Limb (tissue), 2 donors: ENCODE data around the gene KNSTRN.

Source experiments
- DNase-seq, 2 donors: peaks; one replicate each; pipeline ENCODE4 v3.0.0-alpha.2; 2016; ENCODE audit errors: extremely low spot score in 2 of 2

Gene KNSTRN

DNA sequence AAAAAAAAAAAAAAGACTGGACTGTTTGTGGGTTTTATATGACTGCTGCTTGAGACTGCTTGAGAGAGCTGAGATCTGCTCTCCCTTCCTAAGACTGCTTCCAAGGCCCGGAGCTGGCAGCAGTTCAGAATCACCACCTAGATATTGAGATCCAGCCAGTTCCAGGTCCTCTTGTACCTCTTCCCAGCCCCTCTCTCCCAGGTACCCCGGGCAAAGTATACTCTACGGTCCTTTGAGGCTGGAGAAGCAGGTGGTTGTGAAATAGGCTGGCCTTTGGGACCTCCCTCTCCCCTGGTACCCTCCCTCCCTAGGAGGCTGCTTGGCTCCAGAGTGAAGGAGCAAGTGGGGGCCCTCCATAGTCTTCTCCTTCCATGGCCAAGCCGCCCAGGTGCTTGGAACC is 45.7 kb downstream of the KNSTRN start:
- DNase-seq: no peak

- DNase-seq: no peak
Observed at GRCh38 chr15:40429068-40429710, 46.7 kb downstream of the KNSTRN start.

GRCh38 chr15:40430271-40430805 is 47.8 kb downstream of the KNSTRN start:
- no peak for DNase-seq

- no peak for DNase-seq
Observed at GRCh38 chr15:40435023-40435709, 52.6 kb downstream of the KNSTRN start.

DNA sequence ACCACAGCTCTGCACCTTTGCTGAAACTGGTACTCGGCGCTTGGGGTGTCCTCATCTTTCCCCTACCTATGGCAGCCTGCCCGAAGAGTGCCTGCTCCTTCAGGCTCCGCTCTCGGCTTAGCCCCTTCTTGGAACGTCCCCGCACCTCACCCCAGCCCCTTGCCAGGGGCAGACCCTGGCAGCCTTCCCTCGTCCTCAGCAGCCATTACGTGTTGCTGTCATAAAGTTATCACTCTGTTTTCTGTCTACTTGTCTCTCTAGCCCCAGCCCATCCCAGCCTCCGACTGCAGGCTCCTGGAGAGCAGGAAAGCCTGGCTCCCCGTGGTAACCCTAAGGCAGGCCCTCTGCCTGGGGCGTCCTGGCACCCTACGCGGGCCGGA is 53.2 kb downstream of the KNSTRN start:
- no peak for DNase-seq

DNA sequence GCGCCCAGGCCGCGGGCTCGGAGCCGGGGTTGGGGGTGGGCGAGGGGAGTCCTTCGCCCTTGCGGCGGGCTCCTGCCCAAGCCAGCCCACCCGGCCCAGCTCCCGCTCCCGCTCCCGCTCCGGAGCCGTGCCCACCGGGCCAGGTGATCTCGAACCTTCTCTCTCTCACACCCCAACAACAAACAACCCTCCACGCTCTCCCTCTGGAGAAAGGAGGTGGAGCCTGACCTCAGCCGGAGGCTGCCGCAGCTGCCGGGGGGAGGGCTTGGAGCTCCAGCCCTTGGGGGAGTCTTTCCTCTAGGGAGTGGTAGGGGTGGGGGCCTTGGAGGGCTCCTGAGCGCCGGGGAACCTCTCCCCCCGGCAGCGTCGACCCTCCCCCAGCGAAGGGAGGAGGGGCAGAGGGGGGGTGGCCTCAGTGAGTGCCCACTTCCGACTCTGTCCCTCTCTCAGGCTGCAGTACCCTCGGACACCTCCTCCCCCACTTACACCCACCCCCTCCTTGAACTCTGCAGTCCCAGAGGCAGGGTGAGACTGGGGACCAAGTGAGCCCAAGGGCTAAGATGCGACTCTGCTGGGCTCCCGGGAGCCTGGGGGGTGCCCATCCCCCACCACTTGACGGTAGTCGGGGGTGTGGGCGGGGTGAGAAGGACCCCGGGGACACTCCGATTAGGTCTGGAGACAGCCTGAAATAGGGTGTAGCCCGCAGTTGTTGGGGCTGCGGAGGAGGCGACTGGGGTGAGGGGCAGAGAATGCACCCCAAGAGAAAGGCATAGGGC is 53.8 kb downstream of the KNSTRN start:
- DNase-seq: peak in 1 of 2 donors; percentile 65

- no peak for DNase-seq
Observed at GRCh38 chr15:40436892-40437751, 54.6 kb downstream of the KNSTRN start.

DNA sequence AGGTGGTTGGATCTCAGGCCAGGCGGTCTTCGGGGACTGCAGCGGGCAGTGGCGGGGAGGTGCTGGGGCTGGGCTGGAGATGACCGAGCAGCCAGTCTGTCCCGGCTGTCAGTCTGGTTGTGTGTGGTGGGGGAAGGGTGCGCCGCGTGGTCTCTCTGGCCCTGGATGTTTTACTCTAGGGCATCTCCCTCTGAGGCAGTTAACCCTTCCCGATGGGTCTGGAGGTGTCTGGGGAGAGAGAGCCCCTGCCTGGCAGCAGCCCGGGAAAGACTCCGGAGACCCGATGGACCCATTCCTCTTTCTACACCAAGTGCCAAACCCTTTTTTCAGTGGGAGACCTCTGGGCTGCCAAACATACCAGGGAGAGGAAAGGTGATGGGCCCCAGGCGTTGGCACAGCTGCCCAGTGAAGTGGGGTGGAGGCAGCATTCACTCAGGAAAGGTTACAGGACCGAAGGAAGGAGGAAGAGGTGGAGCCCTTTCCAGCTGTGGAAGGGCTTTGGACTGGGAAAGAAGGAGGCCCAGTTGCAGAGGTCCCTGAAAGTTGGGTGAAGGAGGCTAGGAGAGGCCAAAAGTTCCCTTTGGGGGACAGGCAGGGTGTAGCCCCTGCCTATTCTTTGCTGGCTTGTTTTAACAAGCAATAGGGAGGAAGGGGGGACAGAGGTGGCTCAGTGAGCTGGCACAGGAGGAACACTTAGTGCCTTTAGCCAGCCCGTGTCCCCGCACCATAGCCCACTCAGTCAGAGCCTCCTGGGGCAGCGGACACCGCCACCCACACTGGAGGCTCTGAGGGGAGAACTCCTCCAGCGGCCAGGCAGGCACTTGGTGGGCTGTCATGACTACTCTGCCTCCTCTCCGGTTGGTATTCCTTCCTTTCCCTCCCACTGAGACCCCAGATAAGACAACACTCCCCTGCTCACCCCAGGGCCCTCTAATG is 55.5 kb downstream of the KNSTRN start:
- peak in 1 of 2 donors; percentile 40 for DNase-seq

GRCh38 chr15:40438712-40439111 is 56.2 kb downstream of the KNSTRN start:
- peak in 1 of 2 donors; percentile 45 for DNase-seq

DNA sequence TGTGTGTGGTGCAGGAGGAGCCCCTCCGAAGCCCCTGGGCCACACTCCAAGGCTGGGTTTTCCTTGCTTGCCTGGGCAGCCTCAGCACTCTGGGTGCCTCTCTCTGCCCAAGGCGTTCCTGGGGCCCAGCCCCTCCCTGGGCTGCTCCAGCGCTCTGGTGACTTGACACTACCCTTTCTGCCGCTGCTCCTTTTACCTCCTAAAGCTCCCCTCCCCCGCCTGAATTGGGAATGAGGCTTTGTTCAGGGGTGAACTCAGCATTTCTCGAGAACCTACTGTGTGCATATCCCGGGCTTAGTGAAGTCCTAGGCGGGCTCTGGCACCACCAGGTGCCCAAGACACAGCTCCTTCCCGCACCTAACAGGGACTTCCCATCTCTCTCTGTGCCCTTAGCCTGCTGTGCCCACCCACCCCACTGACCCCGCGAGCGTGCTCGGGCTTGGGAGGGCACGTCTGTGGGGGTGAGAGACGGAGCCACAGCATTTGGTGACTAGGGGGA is 57.0 kb downstream of the KNSTRN start:
- peak in 1 of 2 donors; percentile 46 for DNase-seq

DNA sequence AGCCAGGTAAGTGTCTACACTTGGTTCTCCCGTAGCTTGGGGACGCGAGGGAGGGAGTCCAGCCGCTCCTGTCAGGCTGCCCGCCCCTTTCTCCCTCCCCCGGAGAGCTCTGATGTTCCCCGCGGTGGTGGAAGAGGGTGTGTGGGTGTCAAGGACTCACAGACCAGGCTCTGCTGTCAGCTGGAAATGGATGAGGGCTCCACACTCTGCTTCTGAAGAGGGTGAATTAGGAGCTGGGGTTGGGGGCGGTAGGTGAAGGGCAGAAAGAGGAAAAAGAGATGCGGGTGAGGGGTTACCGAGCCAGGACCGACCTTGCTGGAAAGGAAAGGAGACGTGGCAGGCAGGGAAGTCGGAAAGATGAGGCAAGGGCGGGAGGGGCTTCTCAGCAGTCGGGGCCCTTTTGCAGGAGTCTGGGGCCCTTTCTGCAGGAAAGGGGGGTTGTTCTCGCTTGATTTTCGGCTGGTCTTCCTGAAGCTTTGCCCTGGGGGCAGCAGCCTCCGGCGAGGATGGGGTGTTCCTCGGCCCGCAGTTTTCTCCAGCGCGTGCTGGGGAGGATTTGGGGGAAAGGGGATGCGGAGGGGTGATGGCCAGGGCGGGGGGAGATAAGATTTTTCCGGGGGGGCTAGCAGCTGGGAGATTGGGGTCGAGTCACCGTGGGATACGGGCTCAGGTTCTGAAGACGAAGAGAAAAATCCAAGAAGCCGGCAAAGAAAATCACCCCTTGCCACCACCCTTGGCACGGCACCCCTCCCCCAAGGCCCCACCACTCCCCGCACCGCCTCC is 57.6 kb downstream of the KNSTRN start:
- peak in 1 of 2 donors; percentile 65 for DNase-seq

- DNase-seq: peak; percentile 95 to 98
Observed at GRCh38 chr15:40440743-40441564, 58.4 kb downstream of the KNSTRN start, which contains the start of gene BAHD1. Gene BAHD1 (plus strand): TSS chr15:40440953. CDS start chr15:40458465, 17,512 bp downstream.

DNA sequence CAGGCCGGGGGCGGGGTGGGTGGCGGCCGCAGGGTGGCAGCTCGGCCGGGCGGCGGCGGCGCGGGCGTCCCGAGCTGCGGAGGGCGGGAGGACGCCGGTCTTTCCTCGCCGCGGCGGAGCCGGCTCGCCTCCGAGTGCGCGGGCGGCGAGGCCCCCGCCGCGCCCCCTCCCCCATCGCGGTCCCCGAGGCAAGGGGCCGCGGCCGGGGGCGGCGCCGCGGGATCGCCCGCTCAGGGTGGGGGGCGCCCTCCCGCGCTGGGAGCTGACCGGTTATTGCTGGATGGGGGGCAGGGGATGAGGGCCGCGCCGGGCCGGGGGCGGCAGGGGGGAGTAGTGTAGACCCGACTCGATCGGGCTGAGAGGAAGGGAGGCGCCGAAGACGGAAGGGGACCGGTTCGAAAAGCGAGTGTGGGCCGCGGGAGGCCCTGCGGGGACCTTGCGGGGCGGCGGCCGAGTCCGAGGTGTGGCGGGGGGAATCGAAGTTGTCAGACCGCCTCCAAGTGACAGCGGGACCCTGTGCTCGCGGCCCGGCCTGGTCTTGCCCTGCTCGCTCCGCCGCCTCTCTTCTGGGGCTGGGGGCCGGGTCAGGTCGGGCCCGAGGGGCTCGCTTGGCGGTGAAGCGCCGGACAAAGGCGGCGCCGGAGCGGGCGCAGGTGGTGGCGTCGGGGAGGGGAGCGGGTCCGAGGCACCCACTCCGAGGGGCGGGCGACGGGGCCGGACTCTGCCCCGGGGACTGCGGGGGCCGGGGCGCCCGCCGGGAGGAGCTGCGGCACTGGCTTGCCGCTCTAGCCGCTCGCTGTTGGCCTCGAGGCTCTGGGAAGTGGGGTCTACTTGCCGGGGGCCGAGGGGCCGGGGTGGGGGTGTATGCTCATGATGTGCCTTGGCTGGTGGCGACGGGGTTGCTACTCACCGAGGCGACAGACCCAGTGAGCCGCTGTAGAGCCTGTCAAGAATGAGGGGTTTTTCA is 59.3 kb downstream of the KNSTRN start:
- peak in 1 of 2 donors; percentile 65 for DNase-seq

- no peak for DNase-seq
Observed at GRCh38 chr15:40443255-40443654, 60.7 kb downstream of the KNSTRN start.

GRCh38 chr15:40443846-40444245 is 61.3 kb downstream of the KNSTRN start:
- DNase-seq: no peak
